Inflammatory macrophage treated with lipopolysaccharide for 4 hours (primary cell): ENCODE measurements around the gene ARID1B.

ENCODE experiments used
- DNase-seq: peaks from one replicate; pipeline ENCODE4 v3.0.0-alpha.2; 2020

The ARID1B gene

DNA sequence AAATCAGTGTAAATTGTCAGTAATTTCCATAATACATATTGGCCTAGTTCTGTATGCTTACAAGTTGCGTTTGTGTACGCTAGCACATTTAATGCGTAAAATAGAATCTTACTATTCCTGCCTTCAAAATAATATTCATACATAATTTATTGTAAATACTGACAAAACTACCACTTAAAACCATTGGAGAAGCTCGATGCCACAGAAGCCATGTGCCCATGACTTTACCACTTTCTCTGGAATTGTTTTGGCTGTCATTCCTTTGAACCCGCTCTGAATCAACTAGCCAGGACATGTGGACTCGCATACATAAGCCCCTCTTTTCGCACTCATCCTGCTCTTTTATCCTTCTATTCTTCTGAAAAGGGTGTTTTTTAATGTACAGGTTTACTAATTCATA is 394.6 kb downstream of the ARID1B start:
- no peak for DNase-seq

DNA sequence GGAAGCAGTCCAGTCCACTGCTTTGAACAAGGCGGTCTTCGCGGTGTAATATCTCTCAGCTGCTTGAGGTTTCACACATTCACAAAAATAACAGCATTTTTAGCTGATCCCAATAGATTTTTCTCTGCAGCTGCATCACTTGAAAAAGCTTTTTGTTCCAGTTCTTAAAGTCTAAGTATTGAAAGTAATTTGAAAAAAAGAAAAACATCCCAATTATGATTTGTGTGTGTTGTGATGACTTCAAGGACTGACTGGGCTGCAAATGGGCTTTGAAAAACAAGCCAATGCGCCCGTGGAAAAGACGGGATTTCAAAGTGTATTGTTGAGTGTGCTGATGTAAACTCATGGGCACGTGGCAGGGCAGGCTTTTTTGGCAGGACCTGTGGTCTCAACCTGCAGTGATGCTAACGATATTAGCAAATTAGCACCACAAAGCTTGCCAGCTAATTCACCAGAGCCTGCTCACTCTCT is 395.1 kb downstream of the ARID1B start:
- no peak for DNase-seq

DNA sequence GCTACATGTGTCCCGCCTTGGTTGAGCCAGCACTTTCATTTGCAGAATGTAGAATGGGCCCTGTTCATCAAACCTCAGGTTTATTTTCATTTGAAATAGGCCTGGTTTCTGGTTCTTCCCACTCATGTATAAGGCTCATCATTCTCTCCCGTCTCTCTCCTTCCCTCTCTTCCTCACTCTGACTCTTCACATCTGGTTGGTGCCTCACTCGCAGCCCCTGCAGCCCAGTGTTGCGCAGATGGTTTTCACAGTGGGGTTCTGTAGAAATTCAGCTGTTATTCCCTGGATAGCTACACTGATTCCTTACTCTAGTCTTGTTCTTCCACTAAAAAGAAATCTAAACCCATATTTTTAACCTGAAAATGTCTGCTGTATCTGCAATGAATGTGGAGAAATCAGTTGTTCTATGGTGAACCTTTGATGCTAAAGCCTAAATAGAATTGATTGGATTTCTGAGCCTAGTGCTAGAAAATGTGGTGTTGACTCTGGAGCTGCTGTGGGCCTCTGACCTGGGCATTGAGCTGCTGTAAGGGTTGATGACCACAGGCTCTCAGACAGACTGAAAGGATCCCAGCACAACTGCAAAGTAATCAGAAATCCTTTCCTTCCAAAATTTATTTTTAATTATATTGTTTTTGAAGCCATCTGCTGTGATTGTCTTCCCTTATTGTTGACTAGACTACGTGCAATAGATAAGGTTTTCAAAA is 395.8 kb downstream of the ARID1B start:
- DNase-seq: no peak

DNA sequence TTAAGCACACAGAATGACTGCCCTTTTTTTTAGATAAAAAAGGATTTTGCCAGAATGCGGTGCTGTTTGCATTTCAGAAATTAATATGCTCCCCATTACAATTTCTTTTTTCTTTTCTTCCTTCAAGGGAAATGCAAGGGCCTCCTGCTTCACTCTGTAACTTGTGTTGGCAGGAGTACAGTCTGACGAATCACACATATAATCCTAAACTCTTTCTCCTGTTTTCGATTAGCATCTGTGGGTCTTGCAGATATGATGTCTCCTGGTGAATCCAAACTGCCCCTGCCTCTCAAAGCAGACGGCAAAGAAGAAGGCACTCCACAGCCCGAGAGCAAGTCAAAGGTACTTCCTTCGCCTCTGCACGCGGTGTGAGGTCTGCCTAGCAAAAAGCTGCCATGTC is 396.6 kb downstream of the ARID1B start:
- no peak for DNase-seq

DNA sequence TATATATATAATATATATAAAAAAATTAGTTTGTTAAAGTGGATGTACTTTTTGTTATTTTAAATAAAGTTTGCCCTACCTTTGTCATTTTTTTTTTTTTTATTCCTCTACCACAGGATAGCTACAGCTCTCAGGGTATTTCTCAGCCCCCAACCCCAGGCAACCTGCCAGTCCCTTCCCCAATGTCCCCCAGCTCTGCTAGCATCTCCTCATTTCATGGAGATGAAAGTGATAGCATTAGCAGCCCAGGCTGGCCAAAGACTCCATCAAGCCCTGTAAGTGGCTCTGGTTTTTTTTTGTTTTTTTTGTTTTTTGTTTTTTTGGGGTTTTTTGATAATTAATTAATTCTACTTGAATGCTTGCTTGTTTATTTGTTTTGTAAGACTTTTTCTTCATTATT is 397.6 kb downstream of the ARID1B start:
- no peak for DNase-seq

DNA sequence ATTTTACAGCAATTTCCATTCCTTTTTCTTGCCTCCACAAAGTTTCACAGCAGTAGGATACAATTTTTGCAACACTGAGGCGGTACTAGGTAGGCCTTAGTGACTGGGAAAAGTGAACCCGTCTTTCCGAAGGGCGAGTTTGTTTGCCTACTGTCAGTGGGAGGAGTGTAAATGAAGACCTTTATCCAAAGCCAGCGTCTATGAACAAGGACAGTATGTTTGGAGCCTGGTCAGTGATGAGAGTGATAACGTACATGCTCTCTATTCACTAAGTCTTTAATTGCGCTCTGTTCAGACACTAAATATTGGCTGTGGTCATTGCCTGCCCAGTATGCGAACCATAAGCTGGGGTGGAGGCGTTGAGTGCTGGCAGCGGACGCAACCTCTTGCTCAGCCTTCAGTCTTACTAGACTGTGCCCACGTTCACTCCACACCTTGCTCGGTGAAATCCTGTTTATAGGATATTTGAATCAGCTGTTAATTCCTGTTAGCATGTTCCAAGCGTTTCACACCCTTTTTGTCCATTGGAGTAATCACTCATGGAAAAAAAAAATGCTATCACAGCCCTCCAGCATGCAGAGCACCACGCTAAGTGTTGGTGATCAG is 400.7 kb downstream of the ARID1B start:
- DNase-seq: no peak

DNA sequence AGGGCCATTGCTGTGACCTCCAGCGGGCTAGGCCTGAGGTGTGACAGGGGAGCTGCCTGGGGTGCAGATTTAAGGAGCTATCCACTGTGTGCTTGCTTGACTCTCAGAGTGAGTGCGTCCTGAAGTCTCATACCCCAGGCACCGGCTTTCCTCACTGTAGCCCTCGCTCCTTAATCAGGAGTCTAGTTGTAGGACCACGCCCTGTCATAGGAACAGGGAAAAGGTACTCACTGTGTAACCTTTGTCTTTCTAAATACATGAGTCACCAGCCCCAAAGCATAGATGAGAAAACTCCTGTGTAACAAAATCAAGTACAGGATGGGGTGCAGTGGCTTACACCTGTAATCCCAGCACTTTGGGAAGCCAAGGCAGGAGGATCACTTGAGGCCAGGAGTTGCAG is 404.5 kb downstream of the ARID1B start:
- no peak for DNase-seq

DNA sequence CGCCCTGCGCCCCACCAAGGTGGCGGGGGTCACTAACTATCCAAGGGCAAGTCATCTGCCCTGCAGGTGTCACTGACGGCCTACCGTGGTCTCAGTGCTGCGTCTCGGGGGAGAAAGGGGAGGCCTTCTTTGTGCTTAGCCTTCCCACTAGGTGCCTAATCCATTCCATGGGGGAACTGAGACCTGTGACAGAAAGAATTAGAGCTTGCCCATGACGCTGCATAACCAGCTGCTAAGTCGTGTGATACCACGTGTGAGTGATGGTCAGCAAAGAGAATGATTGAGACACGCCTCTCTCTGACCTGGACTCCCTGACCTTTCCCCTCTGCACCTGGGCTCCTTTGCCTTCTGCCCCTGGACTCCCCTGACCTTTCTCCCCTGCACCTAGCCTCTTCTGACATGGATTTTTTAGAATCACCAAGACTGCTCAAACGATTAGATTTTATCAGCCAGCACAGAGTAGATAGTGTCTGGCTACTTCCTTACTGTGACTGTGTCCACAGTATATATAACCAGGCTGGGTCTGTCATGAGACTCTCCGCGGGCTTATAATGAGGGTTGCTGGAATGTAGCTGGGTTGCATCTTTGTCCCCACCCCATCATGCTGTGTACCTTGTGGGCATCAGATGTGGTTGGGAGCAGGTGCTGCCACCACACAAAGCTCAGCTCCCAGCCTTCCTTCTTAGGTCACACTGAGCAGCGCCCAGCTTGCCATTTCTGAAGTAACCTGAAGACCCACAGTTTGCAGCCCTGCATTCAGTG is 405.5 kb downstream of the ARID1B start:
- no peak for DNase-seq

DNA sequence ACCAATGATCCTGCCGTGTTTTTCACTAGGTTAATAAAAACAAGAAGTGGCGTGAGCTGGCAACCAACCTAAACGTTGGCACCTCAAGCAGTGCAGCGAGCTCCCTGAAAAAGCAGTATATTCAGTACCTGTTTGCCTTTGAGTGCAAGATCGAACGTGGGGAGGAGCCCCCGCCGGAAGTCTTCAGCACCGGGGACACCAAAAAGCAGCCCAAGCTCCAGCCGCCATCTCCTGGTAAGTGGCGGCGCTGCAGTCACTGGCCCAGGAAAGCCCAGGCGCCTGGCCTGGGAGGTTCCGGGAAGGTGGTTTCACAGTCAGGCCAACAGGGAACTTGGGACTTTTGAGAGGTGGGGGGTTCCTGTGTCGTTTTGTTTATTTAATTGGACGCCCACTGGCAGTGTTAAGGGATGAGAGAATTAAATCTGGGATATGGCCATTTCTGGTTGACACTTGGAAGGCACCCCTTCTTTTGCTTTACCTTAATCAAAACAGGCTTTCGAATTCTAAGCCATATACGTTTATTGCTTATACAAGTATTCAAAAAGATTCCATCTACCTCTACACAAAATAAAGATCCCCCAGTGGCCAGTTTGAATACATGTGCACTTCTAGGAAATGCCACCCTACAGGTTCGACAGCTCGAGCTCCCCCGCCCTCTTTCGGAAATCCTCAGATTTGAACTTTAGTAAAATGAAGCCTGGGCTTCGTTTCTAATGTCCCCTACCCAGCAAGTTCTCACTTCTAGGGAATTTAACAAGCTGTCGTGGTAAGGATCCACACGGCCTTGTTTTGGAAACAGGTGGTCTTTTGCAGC is 407.2 kb downstream of the ARID1B start:
- peak; percentile 5 for DNase-seq

DNA sequence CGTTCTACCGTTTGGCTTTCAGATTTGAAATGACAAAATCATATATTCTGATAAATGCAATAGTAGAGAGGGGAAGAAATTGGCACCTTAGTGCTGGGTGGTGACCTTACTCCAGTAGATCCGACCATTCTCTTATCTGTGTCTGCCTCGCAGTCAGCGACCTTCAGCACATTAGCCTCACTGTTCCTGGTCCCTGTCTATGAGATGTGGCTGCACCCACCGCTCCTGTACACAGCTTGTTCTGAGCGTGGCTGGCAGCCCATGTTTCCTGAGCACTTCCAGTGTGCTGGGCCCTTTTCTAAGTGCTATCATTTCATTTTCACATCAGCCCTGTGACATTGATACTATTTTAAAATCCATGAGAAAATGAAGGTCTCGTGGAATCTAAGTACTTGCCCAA is 408.0 kb downstream of the ARID1B start:
- DNase-seq: no peak

DNA sequence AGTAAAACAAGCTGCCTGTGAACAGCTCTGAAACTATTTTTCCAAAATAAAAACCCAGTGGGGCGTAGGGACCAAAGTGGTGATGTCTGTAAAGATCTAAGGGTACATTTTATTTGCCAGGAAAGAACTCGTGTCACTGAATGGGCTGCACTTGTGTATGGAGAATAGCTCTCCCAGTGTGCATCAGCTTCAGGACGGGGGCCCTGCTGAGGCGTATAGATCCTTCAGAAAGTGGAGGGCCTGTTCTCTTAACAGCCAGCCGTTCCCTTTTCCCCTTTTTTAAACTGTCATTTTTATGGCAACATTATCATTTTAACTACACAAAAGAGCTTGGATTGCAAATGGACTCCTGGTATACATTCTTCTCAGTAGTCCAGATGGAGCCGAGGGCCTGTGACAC is 408.8 kb downstream of the ARID1B start:
- DNase-seq: no peak

DNA sequence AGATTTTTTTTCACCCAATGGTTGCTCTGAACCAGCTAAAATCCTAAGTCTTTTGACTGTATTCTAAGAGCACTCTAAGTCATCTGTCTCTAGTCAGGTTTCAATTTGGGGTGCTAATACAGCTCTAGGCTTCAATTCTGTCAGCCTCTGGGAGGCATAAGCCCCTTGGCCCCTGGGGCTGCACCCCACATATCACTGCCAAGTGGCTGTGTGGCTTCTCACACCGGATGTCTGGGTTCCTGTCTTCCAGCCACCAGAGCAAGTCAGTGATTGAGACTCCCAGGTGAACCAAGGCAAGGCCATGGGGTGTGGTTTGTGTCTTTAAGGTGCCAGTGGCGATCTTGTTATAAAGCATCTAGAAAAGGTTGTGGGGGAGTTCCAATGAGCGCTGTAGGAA is 409.6 kb downstream of the ARID1B start:
- no peak for DNase-seq

DNA sequence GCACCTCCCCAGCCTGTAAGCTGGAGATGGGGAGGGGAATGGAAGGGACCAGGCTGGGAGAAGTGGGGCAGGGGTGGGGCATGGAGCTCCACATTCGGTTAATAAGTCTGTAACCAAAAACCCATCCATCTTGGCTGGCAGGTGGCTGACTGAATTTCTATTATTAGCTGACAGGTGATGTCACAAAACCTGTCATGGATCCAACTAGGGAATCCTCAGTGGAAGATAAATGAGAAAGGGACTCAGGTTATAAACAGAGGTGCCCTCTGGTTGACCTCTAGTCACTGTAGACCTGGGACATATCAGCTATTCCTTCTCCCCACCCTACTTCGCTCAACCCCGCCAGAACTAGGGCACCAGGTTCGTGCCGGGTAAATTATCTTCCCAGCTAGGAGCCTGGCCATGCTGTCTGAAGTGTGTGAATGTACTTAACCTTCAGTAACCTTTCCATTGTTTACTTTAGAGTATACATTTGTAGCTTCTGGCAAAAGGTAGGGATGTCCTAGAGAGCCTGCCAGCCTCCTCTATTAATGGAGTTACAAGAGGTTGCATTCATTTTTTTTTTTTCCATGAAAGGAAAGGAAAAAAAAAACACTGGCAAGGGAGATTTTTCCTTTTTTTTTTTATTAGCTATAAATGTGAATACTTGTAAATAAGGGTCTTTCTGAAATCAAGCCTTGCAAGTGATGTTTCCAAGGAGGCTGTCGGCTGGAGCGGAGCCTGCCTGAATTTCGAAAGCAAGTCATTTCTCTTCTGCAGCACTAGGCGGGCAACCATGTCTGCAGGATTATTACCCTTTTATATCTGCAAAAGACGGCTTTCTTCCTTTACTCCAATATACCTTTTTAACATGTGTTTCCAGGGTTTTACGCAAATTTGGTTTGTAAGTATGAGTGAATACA is 410.3 kb downstream of the ARID1B start:
- DNase-seq: no peak

DNA sequence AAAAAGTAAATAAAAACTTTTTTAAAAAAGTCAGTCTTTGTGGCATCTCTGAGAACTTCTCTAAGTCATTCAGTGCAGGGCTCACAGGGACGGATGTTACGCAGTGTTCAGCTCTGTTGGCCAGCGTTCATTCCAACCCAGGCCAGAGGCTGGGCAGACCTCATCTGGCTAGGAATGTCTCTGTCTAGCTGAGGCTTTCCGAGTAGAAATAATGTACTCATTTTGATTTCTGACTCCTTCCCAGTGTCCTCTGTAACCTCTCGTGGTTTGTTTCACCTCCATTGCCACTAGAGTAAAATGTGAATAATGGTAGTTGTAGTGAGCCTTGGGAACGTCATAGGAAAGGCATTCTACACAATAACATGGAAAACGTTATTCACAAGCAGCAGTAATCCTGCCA is 411.0 kb downstream of the ARID1B start:
- DNase-seq: no peak

DNA sequence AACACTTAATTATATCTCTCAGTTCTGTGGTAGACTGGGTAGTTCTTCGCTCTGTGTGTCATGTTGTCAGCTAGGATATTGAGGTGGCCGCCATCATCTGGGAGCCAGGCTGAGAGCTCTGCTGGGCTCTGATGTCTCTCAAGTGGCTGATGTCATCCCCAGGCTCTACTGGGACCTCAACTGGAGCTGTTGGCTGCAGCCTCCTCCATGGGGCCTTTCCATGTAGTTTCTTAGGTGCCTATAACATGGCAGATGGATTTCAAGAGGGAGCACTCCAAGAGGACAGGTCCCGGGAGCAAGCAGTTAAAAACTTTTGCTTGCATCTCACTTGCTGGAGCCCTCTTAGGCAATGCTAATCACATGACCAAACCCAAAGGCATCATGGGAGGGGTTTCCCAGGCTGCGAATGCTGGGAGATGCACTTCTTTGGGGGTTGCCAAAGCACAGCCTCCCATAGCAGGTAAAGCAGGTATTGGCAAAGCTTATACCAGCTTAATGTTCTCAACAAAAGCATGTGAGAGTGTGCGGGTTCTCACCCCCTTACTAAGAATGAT is 416.3 kb downstream of the ARID1B start:
- no peak for DNase-seq

DNA sequence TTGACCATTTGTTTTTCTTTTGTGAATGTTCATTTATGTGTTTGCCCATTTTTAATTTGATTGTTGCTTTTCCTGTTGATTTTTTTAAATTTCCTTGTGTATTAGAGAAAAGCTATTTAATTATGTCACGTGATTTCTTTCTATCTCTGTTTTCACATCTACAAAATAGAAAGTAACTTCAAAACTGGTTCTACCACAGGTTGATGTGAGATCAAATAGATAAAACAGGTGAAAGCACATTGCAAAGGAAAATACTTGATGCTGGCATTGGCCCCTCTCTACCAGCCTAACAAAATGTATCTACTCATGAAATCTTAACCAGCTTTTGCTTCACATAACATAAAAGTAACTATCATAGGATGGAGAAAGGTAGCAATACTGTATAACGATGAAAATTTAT is 416.9 kb downstream of the ARID1B start:
- no peak for DNase-seq

DNA sequence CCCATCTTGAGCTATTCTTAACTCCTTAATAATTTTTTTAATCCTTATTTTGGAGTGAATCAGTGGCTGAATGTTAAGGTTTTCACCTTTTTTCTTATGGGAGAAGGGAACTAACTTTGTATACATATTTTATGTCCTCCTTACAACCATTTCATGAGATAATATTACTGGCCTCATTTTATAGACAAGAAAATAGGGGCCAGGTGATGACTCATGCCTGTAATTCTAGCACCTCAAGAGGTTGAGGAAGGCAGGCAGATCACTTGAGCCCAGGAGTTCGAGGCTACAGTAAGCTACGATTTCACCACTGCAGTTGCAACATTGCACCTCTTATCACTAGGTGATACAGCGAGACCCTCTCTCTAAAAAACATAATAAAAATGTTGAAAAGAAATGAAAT is 417.5 kb downstream of the ARID1B start:
- DNase-seq: no peak

DNA sequence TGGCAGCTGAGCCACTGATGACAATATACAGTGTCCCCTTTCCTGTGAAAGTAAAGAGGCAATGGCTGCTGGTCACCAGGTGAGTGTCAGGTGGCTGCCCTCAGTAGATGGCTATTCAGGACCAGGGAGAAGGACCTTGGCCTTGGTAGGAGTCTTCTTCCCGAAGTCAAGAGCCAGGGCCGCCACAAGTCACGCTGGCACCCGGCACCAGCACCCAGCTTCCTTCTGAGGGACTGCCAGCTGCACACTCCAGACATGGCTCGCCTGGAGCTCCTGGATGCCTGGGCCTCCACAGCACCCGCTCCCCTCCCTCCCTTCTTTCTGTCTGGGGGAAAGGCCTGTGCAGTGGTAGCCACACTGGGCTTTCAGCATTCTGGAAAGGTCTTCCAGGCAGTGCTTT is 419.2 kb downstream of the ARID1B start:
- DNase-seq: no peak

DNA sequence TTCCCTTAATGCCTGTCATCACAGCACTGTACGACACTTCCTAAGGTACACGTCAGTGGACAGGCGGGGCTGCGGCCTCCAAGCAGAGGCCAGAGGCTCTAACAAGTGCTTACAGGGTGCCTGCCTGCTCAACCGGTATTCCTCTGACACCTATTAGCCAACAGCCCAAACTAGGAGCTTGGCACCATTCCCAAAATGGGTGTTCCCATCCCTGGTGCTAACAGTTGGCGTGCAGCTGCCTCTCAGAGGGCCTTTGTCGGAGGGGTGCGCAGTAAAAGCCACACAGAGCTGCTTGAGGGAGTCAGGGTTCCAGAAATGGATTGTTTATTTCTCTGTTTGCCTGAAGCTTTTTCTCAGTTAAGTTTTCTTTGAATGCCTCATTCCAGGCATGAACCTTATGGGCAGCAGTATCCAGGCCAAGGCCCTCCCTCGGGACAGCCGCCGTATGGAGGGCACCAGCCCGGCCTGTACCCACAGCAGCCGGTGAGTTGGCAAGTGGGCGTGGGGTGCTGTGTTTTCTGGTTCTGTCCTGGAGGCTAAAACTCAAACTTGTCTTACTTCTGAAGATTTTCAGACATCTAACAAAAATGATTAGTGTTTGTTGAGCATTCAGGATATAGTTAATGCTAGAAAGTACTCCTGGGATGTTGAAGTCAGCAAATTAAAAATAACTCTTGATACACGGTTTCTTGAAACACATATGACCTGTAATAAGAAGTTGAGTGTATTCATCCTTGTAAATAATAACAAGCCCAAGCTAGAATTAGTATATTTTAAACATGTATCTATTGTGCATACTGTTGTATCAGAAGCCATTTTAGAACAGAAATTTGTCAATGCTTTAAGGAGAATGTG is 421.5 kb downstream of the ARID1B start:
- DNase-seq: no peak

DNA sequence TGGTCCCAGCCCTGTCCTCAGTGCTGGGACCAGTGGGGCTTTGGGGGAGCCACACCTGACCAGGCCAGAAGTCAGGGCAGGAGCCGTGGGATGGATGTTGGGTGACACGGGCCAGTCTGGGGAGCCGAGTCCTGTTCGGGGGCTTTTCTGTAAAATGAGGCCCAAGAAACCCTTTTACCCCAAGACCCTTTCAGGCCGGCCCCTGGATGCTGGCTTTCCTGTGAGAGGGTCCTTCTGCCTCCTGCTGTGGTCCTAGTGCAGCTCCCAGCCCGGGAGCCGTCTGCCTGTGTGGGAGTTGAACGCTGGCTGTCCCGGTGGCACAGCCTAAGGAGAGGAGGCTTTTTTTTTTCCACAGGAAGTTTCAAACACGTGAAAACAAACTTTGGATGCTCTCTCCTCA is 422.9 kb downstream of the ARID1B start:
- no peak for DNase-seq

DNA sequence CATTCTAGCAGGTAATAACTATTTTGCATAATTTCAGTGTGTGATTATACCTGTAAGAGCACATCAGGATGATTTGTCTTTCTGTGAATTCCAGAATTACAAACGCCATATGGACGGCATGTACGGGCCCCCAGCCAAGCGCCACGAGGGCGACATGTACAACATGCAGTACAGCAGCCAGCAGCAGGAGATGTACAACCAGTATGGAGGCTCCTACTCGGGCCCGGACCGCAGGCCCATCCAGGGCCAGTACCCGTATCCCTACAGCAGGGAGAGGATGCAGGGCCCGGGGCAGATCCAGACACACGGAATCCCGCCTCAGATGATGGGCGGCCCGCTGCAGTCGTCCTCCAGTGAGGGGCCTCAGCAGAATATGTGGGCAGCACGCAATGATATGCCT is 423.4 kb downstream of the ARID1B start:
- no peak for DNase-seq
